NCI-H128 (cell line): ENCODE measurements around the gene MYL7.
"Not testable (repeated sequence)": the region's sequence is repeated elsewhere in the genome, so short reads cannot be mapped to it uniquely, and the experiment has no call there.

Experiments
- DNase-seq: peaks from one replicate; lab custom pipeline; 2025; ENCODE audit not compliant: unreplicated experiment; lab: John Stamatoyannopoulos, UW

MYL7 gene

GRCh38 chr7:44133295-44133694, 7.8 kb downstream of the MYL7 start:
- DNase-seq: no peak

GRCh38 chr7:44132039-44132438, 9.1 kb downstream of the MYL7 start:
- DNase-seq: no peak

- DNase-seq: no peak
Observed at GRCh38 chr7:44131173-44132029, 9.7 kb downstream of the MYL7 start.

- DNase-seq: no peak
Observed at GRCh38 chr7:44128721-44129582, 12.2 kb downstream of the MYL7 start.

GRCh38 chr7:44127161-44127560, 14.0 kb downstream of the MYL7 start:
- DNase-seq: no peak

- DNase-seq: not testable (repeated sequence)
Observed at GRCh38 chr7:44126574-44126973, 14.6 kb downstream of the MYL7 start.

- DNase-seq: no peak
Observed at GRCh38 chr7:44124822-44125202, 16.3 kb downstream of the MYL7 start.

GRCh38 chr7:44123190-44124003, 17.7 kb downstream of the MYL7 start, which contains the start of gene POLD2:
TSS of gene POLD2 (minus strand) at chr7:44123548. CDS start at chr7:44122053, 1,495 bp downstream.
- peak; percentile 96 for DNase-seq

- no peak for DNase-seq
Observed at GRCh38 chr7:44122529-44122928, 18.6 kb downstream of the MYL7 start.

- DNase-seq: no peak
Observed at GRCh38 chr7:44121761-44122420, 19.2 kb downstream of the MYL7 start.

- no peak for DNase-seq
Observed at GRCh38 chr7:44120395-44120794, 20.7 kb downstream of the MYL7 start.

GRCh38 chr7:44119829-44120380, 21.2 kb downstream of the MYL7 start:
- DNase-seq: no peak

- DNase-seq: no peak
Observed at GRCh38 chr7:44117801-44118429, 23.2 kb downstream of the MYL7 start.

- DNase-seq: no peak
Observed at GRCh38 chr7:44116789-44117666, 24.1 kb downstream of the MYL7 start.

- no peak for DNase-seq
Observed at GRCh38 chr7:44116087-44116788, 24.9 kb downstream of the MYL7 start.

- DNase-seq: no peak
Observed at GRCh38 chr7:44114586-44115310, 26.4 kb downstream of the MYL7 start.

- DNase-seq: no peak
Observed at GRCh38 chr7:44113764-44114354, 27.3 kb downstream of the MYL7 start.
